Spleen (tissue), 7 donors: ENCODE results near the gene CCDC88B.

ENCODE experiments used
- POLR2A ChIP-seq, 3 donors: fragments of 450-650 bp; IDR thresholded peaks; one replicate each; pipeline ENCODE4 v1.5.1; 2017; ENCODE audit warnings: antibody characterized with exemption in 3 of 3, mild to moderate bottlenecking in 1 of 3
- POLR2AphosphoS5 ChIP-seq, 3 donors: sonication (generic); formaldehyde crosslinking; IDR thresholded peaks; one replicate each; pipeline ENCODE4 v1.5.1; 2017; ENCODE audit warnings: antibody characterized with exemption in 3 of 3
- TF ChIP-seq, protein P1 (sequence below), 11 experiments: fragments of 200-600 bp in 7 of 11; fragments of 450-650 bp in 4 of 11; sonication (generic) in 4 of 11; IDR thresholded peaks in 8 of 11; conservative IDR thresholded peaks in 3 of 11; 1 replicate in 7 of 11; 2 replicates in 4 of 11; pipeline versions ENCODE4 v1.4.0 to v1.8.0; 2016 to 2021; ENCODE audit warnings: antibody characterized with exemption in 11 of 11, inconsistent platforms in 4 of 11, mild to moderate bottlenecking in 1 of 11
- donor health status: DM: no; HTN: no; CAD: no; lungs with moderate emphysema.
- donor health status: DM: no; HTN: no; CAD: no.
- donor health status: DM: no; HTN: no; CAD: no.

DNA sequence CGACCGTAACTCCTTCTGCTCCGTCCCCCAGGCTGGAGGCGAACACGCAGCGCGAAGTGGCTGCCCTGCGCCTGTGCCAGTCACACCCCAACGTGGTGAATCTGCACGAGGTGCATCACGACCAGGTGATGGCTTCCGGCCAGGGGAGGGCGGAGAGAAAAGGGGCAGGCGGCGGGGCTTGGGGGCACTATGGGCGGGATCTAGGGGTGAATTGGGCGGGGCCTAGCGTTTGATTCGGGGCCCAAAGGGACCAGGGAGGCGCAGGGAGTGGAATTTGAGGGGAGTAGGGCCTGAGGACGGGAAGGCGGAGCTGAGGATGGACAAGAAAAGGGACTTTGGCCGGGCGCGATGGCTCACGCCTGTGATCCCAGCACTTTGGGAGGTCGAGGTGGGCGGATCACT, 28.7 kb downstream of the CCDC88B start:
- TF ChIP-seq, protein P1, sequence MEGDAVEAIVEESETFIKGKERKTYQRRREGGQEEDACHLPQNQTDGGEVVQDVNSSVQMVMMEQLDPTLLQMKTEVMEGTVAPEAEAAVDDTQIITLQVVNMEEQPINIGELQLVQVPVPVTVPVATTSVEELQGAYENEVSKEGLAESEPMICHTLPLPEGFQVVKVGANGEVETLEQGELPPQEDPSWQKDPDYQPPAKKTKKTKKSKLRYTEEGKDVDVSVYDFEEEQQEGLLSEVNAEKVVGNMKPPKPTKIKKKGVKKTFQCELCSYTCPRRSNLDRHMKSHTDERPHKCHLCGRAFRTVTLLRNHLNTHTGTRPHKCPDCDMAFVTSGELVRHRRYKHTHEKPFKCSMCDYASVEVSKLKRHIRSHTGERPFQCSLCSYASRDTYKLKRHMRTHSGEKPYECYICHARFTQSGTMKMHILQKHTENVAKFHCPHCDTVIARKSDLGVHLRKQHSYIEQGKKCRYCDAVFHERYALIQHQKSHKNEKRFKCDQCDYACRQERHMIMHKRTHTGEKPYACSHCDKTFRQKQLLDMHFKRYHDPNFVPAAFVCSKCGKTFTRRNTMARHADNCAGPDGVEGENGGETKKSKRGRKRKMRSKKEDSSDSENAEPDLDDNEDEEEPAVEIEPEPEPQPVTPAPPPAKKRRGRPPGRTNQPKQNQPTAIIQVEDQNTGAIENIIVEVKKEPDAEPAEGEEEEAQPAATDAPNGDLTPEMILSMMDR (IDR thresholded peaks at IDR 0.05 in 8 of 11, conservative IDR thresholded peaks at IDR 0.05 in 3 of 11), result no peak
- TF ChIP-seq POLR2A (IDR thresholded peaks at IDR 0.05) (no peak), POLR2AphosphoS5 (IDR thresholded peaks at IDR 0.05) (peak in 1 of 3 donors; percentile 33)
